Measurements from ENCODE around the gene R3HDM4.

DNA sequence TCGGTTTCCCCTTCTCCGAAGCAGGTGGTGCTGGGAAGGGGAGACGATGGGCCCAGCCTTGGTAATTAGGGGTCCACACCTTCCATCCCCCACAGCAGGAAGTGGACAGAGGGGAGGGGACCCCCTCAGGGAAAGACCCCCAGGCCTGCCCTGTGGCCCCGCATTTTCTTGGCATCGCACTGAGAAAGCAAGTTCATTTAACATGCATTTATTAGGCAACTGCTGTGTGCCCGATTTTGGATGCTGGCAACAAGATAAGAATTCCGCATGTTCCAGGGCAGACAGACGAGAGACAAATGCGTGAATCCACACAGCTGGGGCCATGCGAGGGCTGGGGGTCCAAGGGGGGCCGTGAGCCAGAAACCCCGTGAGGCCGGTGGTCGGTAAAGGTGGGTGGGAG, 41.3 kb upstream of the R3HDM4 start:
- TF ChIP-seq, protein P1, sequence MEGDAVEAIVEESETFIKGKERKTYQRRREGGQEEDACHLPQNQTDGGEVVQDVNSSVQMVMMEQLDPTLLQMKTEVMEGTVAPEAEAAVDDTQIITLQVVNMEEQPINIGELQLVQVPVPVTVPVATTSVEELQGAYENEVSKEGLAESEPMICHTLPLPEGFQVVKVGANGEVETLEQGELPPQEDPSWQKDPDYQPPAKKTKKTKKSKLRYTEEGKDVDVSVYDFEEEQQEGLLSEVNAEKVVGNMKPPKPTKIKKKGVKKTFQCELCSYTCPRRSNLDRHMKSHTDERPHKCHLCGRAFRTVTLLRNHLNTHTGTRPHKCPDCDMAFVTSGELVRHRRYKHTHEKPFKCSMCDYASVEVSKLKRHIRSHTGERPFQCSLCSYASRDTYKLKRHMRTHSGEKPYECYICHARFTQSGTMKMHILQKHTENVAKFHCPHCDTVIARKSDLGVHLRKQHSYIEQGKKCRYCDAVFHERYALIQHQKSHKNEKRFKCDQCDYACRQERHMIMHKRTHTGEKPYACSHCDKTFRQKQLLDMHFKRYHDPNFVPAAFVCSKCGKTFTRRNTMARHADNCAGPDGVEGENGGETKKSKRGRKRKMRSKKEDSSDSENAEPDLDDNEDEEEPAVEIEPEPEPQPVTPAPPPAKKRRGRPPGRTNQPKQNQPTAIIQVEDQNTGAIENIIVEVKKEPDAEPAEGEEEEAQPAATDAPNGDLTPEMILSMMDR (IDR thresholded peaks at IDR 0.05; ENCODE audit: low read depth, low read length, missing input control): no peak
- TF ChIP-seq FOXA1 (IDR thresholded peaks at IDR 0.05) (no peak), TAF1 (conservative IDR thresholded peaks at IDR 0.05) (no peak), GABPA (IDR thresholded peaks at IDR 0.05 in 1 of 2, conservative IDR thresholded peaks at IDR 0.05 in 1 of 2) (no peak), RAD21 (IDR thresholded peaks at IDR 0.05) (no peak), YY1 (IDR thresholded peaks at IDR 0.05) (no peak), NR2F2 (IDR thresholded peaks at IDR 0.05) (no peak), SP1 (IDR thresholded peaks at IDR 0.05) (no peak), JUND (IDR thresholded peaks at IDR 0.05) (no peak)
- TF ChIP-seq, protein P2, sequence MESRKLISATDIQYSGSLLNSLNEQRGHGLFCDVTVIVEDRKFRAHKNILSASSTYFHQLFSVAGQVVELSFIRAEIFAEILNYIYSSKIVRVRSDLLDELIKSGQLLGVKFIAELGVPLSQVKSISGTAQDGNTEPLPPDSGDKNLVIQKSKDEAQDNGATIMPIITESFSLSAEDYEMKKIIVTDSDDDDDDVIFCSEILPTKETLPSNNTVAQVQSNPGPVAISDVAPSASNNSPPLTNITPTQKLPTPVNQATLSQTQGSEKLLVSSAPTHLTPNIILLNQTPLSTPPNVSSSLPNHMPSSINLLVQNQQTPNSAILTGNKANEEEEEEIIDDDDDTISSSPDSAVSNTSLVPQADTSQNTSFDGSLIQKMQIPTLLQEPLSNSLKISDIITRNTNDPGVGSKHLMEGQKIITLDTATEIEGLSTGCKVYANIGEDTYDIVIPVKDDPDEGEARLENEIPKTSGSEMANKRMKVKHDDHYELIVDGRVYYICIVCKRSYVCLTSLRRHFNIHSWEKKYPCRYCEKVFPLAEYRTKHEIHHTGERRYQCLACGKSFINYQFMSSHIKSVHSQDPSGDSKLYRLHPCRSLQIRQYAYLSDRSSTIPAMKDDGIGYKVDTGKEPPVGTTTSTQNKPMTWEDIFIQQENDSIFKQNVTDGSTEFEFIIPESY (IDR thresholded peaks at IDR 0.05): no peak
- TF ChIP-seq, protein P3, sequence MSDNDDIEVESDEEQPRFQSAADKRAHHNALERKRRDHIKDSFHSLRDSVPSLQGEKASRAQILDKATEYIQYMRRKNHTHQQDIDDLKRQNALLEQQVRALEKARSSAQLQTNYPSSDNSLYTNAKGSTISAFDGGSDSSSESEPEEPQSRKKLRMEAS (IDR thresholded peaks at IDR 0.05): no peak

All from liver (tissue), 3 donors.